ENCODE data around the gene BORCS5.

GRCh38 chr12:12468575-12468974 lies 111.7 kb downstream of the BORCS5 start:
- TF ChIP-seq CTCF (conservative IDR thresholded peaks at IDR 0.05 in 1 of 2, IDR thresholded peaks at IDR 0.05 in 1 of 2; ENCODE audit: low read depth in 1 of 2, low read length in 2 of 2) (no peak), EZH2 (IDR thresholded peaks at IDR 0.05; ENCODE audit: low read length, missing control alignments) (no peak)

Data from fibroblast of lung (primary cell).